Ectodermal cell (in vitro differentiated cells): Measurements from ENCODE around the gene ZBTB17.

Source experiments
- H3K27ac ChIP-seq: 2 replicates; pipeline ENCODE4 v1.7.0; 2013; ENCODE audit warnings: mild to moderate bottlenecking, low read depth, low read length; ENCODE audit not compliant: insufficient read depth, poor library complexity, severe bottlenecking
- H3K27me3 ChIP-seq: 2 replicates; pipeline ENCODE4 v1.7.0; 2013; ENCODE audit warnings: mild to moderate bottlenecking, low read length; ENCODE audit not compliant: insufficient read depth, control insufficient read depth, poor library complexity, severe bottlenecking
- H3K36me3 ChIP-seq: one replicate; pipeline ENCODE4 v1.7.0; 2013; ENCODE audit warnings: low read length; ENCODE audit not compliant: control insufficient read depth, insufficient read depth
- H3K4me1 ChIP-seq: one replicate; pipeline ENCODE4 v1.7.0; 2013; ENCODE audit warnings: low read length; ENCODE audit not compliant: control insufficient read depth, insufficient read depth
- H3K4me3 ChIP-seq: 2 replicates; pipeline ENCODE4 v1.7.0; 2013; ENCODE audit warnings: low read depth, low read length, control low read depth; ENCODE audit not compliant: insufficient read depth
- H3K9me3 ChIP-seq: 2 replicates; pipeline ENCODE4 v1.7.0; 2013; ENCODE audit warnings: mild to moderate bottlenecking, low read length, moderate library complexity; ENCODE audit not compliant: control insufficient read depth
- WGBS, 2 experiments: methylation state at CpG; one replicate each; pipeline ENCODE4 v1.1.7; 2013; ENCODE audit warnings: missing lambda C conversion rate in 2 of 2; 5-methylcytosine and 5-hydroxymethylcytosine counted together

The ZBTB17 gene

DNA sequence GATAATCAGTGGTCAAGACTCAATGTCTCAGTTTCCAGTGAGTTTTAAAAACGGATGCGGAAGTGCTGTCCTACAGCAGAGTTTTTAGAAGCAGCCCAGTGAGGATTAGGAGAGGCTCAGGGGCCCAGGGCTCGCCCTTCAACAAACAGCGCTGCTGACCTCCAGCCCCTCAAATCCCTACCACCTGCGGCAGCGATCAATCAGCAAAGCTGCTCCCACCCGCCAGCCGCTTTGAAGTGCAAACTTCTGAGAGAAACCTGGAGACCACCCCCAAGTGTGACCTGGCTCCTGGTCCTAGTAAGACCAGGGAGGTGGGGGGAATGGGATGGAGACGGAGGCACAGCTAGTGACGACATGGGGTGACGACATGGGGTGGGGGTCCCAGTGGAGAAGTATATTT is 14.4 kb downstream of the ZBTB17 start:
- H3K36me3 ChIP-seq, result no peaks in the 10 kb centered on the region
- WGBS, 2 experiments, result 16 to 24% methylated on average over 11 of the region's 11 CpGs
- H3K4me3 ChIP-seq, result no peak overlapping the region
- H3K27ac ChIP-seq, result no peak overlapping the region
- no peaks in the 10 kb centered on the region for H3K9me3 ChIP-seq
- peaks cover 9% of the 10 kb centered on the region for H3K27me3 ChIP-seq
- H3K4me1 ChIP-seq, result peaks cover 24% of the 10 kb centered on the region

DNA sequence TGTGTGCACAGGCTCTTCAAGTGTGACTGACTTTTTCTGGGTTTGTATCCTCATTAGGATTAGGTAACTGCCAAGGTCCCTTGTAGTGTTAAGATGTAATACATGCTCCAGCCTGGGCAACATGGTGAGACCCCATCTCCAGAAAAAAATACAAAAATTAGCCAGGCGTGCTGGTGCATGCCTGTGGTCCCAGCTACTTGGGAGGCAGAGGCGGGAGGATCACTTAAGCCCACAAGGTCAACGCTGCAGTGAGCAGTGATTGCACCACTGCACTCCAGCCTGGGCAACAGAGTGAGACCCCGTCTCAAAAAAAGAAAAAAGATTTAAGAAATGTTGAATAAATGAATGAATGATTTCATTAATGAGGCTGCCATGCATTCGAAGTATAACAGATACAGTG is 15.1 kb downstream of the ZBTB17 start:
- H3K4me1 ChIP-seq, result peaks cover 24% of the 10 kb centered on the region
- peaks cover 9% of the 10 kb centered on the region for H3K27me3 ChIP-seq
- no peaks in the 10 kb centered on the region for H3K36me3 ChIP-seq
- no peaks in the 10 kb centered on the region for H3K9me3 ChIP-seq
- H3K27ac ChIP-seq, result no peak overlapping the region
- 90 to 96% methylated on average over 5 of the region's 5 CpGs for WGBS, 2 experiments
- H3K4me3 ChIP-seq, result no peak overlapping the region

DNA sequence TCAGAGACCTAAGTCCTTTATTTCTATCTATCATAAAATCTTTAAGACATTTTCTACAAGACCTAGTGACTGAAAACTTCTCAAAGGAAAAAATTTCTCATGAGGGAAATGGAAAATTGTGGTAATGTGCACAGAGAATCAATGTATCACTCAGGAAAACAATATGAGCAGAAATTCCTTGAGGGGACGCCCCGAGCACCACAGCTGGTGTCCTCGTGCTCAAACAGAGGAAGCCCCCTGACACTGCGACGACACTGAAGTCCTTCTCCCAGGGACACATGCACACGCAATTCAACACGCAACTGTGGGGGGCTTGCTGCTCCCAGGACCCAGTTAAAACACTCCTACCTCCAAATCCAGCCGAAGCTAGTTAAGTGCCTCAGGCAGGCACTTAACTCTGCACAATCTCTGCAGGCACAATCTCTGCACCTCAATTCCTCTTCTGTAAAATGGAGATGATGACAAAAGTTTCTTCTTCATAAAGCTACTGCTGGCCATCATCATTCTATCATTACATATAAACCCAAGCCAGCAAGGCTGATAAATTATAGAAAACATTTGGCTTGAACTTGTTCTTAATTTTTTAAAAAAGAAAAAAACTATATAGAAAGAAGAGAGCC is 16.0 kb downstream of the ZBTB17 start:
- H3K9me3 ChIP-seq, result no peaks in the 10 kb centered on the region
- WGBS, 2 experiments, result 87 to 94% methylated on average over 8 of the region's 8 CpGs
- peaks cover 9% of the 10 kb centered on the region for H3K27me3 ChIP-seq
- no peak overlapping the region for H3K27ac ChIP-seq
- no peak overlapping the region for H3K4me3 ChIP-seq
- no peaks in the 10 kb centered on the region for H3K36me3 ChIP-seq
- peaks cover 24% of the 10 kb centered on the region for H3K4me1 ChIP-seq

DNA sequence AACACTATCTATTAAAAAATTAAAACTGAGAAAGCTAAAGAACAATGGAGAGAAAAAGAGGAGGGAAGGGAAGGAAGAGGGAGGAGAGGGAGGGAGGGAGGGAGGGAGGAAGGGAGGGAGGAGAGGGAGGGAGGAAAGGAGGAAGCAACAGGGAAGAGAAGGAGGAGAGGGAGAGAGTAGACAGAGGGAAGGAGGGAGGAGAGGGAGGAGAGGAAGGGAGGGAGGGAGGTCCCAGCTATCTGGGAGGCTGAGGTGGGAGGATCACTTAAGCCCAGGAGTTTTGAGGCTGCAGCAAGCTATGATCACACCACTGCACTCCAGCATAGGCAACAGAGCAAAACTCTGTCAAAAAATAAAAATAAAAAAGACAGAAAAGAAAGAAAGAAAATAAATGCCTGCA is 16.5 kb downstream of the ZBTB17 start:
- Histone ChIP-seq H3K4me1 (peaks cover 24% of the 10 kb centered on the region), H3K4me3 (no peak overlapping the region), H3K27ac (no peak overlapping the region), H3K27me3 (peaks cover 9% of the 10 kb centered on the region), H3K36me3 (no peaks in the 10 kb centered on the region), H3K9me3 (no peaks in the 10 kb centered on the region)

DNA sequence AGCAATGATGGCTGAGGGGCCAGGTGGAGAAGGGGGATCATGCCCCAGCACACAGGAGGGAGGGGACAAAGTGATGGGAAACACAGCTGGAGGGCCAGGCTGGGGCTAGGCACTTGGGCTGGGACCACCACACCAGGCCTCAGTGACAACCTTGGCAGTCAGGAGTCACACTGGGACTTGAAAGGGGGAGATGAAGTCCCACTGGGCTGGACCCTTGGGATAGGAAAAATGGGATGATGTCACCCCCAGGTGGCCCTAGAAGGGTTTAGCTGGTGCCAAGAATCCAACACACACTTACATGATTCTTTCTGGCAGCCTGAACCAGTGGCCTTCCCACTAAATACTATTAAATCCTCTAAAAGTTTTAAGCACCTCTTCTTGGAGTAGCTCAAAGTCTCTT is 17.1 kb downstream of the ZBTB17 start:
- Histone ChIP-seq H3K36me3 (no peaks in the 10 kb centered on the region), H3K27me3 (peaks cover 9% of the 10 kb centered on the region), H3K9me3 (no peaks in the 10 kb centered on the region), H3K4me3 (no peak overlapping the region), H3K27ac (no peak overlapping the region), H3K4me1 (peaks cover 24% of the 10 kb centered on the region)

DNA sequence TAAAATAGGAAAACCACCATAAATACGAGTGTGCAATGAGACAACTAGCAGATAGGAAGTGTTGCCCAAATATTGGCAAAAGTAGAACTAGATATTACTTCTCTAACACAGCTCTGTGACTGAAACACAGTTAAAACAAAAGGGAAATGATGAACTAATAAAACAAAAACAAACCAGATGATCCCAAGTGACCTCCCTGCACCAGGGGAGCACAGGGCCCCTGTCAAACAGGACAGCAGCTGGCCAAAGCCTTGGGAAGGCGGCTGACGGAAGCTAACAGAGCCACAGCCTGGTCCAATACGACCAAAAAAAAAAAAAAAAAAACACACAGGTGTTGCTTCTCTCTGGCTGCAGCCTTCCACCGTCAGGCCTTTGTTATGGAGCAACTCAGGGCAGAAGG is 17.8 kb downstream of the ZBTB17 start:
- Histone ChIP-seq H3K27me3 (peaks cover 9% of the 10 kb centered on the region), H3K36me3 (no peaks in the 10 kb centered on the region), H3K27ac (no peak overlapping the region), H3K9me3 (no peaks in the 10 kb centered on the region), H3K4me3 (no peak overlapping the region), H3K4me1 (peaks cover 24% of the 10 kb centered on the region)
- 70 to 76% methylated on average over 5 of the region's 5 CpGs for WGBS, 2 experiments

DNA sequence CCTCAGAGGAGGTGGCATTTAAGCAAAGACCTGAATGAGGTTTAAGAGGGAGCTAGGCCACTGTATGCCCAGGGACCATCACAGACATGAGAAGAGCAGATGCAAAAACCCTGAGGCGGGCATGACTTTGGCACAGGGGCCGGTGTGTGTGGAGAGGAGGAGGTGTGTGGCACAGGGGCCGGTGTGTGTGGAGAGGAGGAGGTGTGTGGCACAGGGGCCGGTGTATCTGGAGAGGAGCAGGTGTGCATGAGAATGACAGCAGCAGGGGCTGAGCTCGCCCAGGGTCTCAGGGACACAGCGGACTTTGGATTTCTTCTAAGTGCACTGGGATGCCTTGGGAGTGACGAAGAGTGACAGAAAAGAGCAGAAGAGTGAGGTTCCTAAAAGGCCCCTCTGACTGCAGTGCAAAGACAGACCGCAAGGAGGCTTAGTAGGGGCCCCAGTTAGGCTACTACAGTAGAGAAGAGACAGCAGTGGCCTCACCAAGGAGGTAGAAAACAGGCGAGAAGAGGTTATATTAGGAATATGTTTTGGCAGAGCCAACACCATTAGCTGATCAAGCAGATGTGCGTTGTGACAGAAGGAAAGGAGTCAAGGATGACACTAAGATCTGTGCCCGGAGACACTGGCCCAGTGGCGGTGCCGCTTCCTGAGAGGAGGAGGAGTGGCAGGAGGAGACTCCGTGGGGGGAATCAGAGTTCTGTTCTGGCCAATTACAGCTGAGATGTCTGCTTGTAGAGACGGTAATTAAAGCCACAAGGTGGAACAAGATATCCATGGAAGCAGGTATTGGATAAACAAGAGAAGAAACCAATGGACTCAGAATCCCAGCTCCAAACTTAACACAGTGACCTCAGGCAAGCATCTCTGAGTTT is 18.4 kb downstream of the ZBTB17 start:
- H3K27ac ChIP-seq, result no peak overlapping the region
- no peaks in the 10 kb centered on the region for H3K36me3 ChIP-seq

DNA sequence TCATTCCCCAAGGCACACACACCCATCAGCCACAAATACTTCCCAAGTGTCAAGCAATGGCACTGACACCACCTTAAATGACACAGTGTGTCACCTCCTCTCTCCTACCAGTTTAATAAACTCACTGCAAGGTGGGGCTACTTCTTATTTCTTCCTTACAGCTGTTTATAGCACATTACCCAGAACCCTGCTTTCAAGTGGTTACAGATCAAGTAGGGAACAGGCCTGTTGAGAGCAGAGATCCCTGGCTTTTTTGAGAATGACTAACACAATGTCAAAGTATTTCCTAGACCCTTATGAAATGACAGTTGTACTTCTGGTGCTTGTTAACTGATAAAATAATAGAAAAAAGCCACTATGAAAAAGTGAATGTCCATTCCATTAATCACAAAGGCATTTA is 19.8 kb downstream of the ZBTB17 start:
- Histone ChIP-seq H3K4me3 (no peak overlapping the region), H3K4me1 (peaks cover 26% of the 10 kb centered on the region), H3K9me3 (no peaks in the 10 kb centered on the region), H3K27me3 (peaks cover 4% of the 10 kb centered on the region), H3K36me3 (no peaks in the 10 kb centered on the region), H3K27ac (no peak overlapping the region)

More for the DNA sequence above, 18.4 kb downstream of the ZBTB17 start:
- Histone ChIP-seq H3K9me3 (no peaks in the 10 kb centered on the region), H3K4me1 (peaks cover 25% of the 10 kb centered on the region), H3K27me3 (peaks cover 6% of the 10 kb centered on the region), H3K4me3 (no peak overlapping the region)
- 73 to 78% methylated on average over 15 of the region's 15 CpGs for WGBS, 2 experiments

DNA sequence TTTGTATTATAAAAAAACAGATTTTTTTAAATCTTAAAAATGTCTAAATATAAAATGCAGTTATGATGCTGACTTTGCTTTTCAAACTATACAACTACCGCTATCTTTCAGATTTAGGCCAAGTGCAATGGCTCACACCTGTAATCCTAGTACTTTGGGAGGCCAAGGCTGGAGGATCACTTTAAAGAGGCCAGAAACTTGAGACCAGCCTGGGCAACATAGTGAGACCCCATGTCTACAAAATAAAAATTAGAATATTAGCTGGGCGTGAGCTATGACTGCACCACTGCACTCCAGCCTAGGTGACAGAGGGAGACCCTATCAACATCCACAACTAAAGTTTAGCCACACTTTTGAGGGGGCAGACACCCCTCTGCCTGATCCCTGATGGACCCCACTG is 20.3 kb downstream of the ZBTB17 start:
- no peaks in the 10 kb centered on the region for H3K36me3 ChIP-seq
- 96% methylated on average over 2 of the region's 2 CpGs for WGBS, 2 experiments
- H3K27ac ChIP-seq, result no peak overlapping the region
- no peaks in the 10 kb centered on the region for H3K27me3 ChIP-seq
- H3K4me1 ChIP-seq, result peaks cover 26% of the 10 kb centered on the region
- no peak overlapping the region for H3K4me3 ChIP-seq
- H3K9me3 ChIP-seq, result no peaks in the 10 kb centered on the region

DNA sequence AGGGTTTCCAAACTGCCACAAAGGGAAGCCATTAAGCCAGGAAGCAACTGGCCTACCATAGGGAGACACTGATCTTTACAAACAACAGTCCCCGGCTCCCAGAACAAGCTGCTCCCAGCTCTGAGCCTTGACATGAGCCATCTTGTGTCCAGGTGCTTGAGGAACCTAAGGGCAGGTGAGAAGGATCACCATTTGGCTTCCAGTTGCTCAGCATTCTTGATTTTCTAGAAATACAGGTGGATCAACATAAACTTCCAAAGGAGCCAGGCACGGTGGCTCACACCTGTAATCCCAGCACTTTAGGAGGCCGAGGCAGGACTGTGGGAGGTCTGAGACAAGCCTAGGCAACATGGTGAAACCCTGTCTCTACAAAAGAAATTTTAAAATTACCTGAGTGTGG is 21.6 kb downstream of the ZBTB17 start:
- no peak overlapping the region for H3K4me3 ChIP-seq
- H3K27me3 ChIP-seq, result no peaks in the 10 kb centered on the region
- H3K9me3 ChIP-seq, result no peaks in the 10 kb centered on the region
- no peaks in the 10 kb centered on the region for H3K36me3 ChIP-seq
- H3K4me1 ChIP-seq, result peaks cover 37% of the 10 kb centered on the region
- no peak overlapping the region for H3K27ac ChIP-seq
- 88 to 94% methylated on average over 3 of the region's 3 CpGs for whole genome bisulfite sequencing, 2 experiments
